CD4-positive, alpha-beta T cell treated with Interleukin-4 for 1 hour (primary cell): ENCODE data around the gene ATP9B.

Experiments
- DNase-seq, 2 donors: peaks; one replicate each; pipeline ENCODE4 v3.0.0-alpha.2; 2020 to 2022

ATP9B gene

DNA sequence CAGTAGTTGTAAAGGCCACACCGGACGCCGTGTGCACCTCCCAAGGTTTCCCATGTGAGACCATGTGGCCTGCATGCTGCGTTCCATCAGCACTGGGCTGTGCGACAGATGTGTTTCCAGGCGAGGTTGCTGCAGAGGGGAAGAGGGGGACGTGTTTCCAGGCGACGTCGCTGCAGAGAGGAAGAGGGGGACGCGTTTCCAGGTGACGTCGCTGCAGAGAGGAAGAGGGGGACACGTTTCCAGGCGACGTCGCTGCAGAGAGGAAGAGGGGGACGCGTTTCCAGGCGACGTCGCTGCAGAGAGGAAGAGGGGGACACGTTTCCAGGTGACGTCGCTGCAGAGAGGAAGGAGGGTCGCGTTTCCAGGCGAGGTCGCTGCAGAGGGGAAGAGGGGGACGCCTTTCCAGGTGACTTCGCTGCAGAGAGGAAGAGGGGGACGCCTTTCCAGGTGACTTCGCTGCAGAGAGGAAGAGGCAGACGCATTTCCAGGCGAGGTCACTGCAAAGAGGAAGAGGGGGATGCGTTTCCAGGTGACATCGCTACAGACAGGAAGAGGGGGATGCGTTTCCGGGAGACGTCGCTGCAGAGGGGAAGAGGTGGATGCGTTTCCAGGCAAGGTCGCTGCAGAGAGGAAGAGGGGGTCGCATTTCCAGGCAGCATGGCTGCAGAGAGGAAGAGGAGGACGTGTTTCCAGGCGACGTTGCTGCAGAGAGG is 351.0 kb downstream of the ATP9B start:
- no peak for DNase-seq

DNA sequence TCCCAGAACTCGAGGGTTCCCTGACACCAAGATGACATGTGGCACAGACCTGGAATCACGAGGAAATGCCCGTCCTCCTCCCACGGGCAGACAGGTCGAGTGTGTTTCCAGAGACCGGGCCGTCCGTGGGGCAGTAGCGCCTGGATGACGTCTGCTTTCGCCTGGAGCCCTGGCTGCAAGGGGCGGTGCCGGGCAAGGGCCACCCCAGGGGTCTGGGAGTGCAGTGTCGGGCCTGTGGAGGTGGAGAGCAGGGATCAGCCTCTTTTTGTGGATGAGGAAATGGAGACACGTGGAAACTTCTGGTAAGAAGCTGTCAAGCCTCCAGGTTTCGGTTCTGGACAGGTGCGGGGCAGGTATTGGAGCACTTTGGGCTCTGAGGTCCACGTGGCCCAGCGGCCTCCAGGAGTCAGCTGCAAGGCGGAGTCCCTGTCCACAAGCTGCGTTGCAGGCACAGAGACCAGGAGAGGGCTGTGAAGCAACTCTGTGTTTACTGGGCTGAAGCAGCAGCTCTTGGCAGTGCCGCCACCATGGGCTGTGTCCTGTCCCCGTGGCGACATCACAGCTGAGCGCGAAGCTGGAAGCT is 352.2 kb downstream of the ATP9B start:
- DNase-seq: no peak

GRCh38 chr18:79422022-79422782 is 353.0 kb downstream of the ATP9B start:
- DNase-seq: no peak

DNA sequence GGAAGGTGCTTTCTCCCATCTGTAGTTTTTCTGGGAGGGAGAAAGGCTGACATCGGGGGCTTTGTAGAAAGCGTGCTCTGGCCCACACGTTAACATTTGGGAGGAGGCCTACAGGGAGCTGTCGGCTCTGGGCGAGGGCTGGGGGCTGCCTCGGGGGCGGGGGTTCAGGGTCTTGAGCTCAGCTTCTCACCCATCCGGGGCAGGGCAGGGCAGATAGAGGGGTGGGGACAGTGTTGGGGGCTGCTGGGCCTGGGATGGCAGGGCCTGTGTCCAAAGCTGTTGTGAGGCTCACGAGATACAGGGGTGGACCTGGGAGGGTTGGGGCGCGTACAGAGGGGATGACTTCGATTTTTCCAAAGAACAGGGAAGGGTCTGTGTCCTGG is 353.6 kb downstream of the ATP9B start:
- no peak for DNase-seq

DNA sequence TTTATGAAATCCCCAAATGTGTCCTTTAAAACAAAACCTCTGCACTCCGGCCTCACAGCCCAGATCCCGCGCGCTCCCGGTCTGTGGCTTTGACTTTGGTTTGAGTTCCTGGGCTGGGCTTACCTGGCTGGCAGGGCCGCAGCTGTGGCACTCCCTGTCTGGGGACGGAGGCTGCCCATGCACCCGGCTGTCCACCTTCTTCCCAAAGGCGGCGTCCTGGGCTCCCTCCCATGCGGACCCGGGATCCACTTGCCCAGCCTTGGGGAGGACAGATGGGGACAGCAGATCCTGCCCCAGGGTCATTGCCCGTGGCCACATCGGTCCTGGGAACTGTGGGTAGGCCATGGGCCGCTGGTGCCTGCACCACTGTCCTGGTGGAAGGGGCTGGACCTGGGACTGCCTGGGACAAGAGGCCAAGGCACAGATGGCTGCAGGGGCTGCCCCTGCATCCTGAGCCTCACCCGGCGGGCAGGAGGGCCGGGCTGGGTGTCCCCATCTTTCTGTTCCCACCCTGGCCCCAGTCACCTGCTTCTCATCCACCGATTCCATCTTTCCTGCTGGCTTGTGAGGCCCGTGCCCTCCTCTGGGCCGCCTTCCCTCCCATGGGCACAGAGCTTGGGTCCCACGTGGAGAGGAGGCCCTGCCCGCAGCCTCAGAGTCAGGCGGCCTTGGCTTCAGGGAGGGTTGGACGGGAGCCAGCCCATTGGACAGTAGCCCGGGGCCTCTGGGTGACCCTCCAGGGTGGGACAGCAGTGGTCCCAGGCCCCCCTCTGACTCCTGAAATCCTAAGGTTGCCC is 354.2 kb downstream of the ATP9B start:
- no peak for DNase-seq

DNA sequence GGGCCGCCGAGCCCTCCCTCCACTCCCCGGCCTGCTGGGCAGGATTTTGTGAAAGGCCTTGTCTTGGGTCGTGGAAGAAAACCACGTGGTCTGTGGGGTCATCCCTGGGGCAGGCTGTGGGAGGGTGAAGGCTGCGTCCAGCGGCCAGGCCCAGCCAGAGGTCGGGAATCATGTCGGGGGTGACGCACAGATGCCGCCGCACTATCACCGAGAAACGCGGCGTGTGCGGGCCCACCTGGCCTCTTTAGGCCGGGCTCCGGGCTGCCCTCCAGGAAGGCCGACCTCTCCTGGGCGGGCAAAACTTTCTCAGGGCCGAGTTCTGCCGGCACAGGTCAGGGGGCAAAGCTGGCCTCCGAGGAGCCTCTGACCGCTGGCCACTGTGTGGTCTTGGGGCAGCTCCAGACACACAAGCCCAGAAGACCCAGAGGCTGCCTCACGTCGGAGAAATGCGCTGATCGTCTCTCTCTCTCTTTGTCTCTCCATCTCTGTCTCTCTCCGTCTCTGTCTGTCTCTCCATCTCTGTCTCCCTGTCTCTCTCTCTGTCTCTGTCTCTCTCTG is 354.9 kb downstream of the ATP9B start:
- no peak for DNase-seq

DNA sequence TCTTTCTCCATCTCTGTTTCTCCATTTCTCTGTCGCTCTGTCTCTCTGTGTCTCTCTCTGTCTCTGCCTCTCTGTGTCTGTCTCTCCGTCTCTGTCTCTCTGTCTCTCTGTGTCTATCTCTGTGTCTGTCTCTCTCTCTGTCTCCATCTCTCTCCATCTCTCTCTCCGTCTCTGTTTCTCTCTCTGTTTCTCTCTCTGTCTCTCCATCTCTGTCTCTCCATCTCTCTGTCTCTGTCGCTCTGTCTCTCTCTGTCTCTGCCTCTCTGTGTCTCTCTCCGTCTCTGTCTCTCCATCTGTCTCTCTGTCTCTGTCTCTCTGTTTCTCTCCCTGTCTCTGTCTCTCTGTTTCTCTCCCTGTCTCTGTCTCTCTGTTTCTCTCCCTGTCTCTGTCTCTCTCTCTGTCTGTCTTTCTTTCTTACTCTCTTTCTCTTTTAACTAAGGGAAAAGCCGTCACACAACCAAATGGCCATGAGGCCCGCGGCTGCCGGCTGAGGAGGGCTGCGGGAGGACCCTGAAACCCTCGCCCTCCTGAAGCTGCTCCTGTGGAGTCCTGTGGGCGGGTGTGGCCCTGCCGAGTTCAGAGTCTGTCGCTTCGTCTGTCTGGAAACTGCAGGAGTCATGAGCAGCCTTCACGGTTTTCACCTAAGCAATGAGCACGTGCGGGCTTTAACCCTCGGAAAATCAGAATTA is 355.8 kb downstream of the ATP9B start:
- no peak for DNase-seq

- DNase-seq: no peak
These were observed 356.3 kb downstream of the ATP9B start for GRCh38 chr18:79425569-79425886.

- no peak for DNase-seq
These were observed 357.4 kb downstream of the ATP9B start for GRCh38 chr18:79426376-79427300.

GRCh38 chr18:79427368-79428225 is 358.4 kb downstream of the ATP9B start:
- DNase-seq: no peak
